Measurements from ENCODE around the gene DCUN1D2.

- TF ChIP-seq CTCF (IDR thresholded peaks at IDR 0.05) (no peak), POLR2AphosphoS5 (IDR thresholded peaks at IDR 0.05) (no peak), POLR2A (IDR thresholded peaks at IDR 0.05) (no peak)
These were observed 21.9 kb downstream of the DCUN1D2 start for GRCh38 chr13:113468472-113469201.

All from breast epithelium (tissue), 3 donors.